ENCODE results near the gene ATP2A1. TPM values are rescaled to one million over a fixed set of nuclear protein-coding genes. Genes with fewer than 3 reads are reported as not detected.
"Not testable (repeated sequence)": the region's sequence is repeated elsewhere in the genome, so short reads cannot be mapped to it uniquely, and the experiment has no call there.

ATP2A1 gene
- total RNA-seq, 1 donor from 2014 or later, result 0.45 TPM

- DNase-seq (no peak), ATAC-seq (peak; percentile 22)
- intact Hi-C loops (cut with micrococcal nuclease), result no loop called here
Observed at GRCh38 chr16:28846933-28847273, 31.4 kb upstream of the ATP2A1 start.

DNA sequence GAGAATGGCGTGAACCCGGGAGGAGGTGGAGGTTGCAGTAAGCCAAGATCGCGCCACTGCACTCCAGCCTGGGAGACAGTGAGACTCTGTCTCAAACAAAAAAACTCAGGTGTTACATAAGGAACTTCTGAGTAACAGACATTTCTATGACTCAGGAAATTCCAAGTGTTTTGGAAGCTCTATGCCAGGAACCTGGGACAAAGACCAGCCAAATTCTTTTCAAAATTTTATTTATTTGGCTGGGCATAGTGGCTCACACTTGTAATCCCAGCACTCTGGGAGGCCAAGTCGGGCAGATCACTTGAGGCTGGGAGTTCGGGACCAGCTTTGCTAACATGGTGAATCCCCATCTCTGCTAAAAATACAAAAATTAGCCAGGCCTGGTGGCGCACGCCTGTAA, 19.9 kb upstream of the ATP2A1 start:
- peak; percentile 8 for DNase-seq
- intact Hi-C loops (cut with micrococcal nuclease), result no loop called here
- ATAC-seq, result no peak

GRCh38 chr16:28859326-28859725, 19.0 kb upstream of the ATP2A1 start:
- intact Hi-C loops (cut with micrococcal nuclease), result no loop called here
- DNase-seq, result peak; percentile 9
- ATAC-seq, result no peak

DNA sequence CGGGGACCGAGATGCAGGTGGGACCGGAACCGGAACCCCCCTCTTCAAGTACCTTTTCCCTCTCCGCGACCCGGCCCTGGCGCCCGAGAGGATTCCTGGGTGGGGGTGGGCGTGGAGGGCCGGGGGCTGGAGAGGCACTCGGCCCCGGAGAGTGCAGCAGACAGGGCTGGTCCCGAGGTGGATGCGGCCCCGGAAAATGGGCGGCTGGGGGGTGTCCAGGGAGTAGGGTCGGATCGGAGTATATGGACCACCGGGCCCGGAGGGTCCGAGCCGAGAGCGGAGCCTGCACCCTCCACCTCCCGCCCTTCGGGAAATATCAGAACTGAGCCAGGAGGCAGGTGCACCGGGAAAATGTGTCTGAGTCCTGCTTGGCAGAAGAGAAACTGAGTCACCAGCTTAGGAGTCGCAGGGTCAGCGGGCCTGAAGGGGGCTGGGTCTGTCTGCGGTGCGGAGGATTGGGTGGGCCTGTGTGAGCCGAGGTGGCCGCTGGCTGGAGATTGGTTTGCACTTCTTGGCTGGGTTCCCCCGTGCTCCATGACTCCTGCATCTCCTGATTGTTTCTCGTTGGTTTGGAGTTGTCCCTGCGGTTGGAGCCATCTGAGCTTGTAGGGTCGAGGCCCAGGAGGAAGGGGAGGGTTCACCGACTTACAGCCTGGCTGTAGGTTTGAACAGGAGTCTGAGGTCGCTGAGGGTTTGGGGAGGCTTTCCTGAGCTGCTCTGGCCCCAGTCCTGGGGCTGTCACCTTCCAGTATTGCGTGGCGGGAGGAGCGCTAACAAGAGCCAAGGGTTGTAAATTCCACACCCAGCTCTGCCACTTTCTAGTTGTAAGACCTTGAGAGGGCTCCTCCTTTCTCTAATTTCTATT, 14.1 kb upstream of the ATP2A1 start:
- DNase-seq (peak; percentile 49), ATAC-seq (peak; percentile 6)
- intact Hi-C loops (cut with micrococcal nuclease), result no loop called here

- ATAC-seq, result no peak
- intact Hi-C loops (cut with micrococcal nuclease), result no loop called here
- DNase-seq, result no peak
Observed at GRCh38 chr16:28865001-28865688, 13.1 kb upstream of the ATP2A1 start.

DNA sequence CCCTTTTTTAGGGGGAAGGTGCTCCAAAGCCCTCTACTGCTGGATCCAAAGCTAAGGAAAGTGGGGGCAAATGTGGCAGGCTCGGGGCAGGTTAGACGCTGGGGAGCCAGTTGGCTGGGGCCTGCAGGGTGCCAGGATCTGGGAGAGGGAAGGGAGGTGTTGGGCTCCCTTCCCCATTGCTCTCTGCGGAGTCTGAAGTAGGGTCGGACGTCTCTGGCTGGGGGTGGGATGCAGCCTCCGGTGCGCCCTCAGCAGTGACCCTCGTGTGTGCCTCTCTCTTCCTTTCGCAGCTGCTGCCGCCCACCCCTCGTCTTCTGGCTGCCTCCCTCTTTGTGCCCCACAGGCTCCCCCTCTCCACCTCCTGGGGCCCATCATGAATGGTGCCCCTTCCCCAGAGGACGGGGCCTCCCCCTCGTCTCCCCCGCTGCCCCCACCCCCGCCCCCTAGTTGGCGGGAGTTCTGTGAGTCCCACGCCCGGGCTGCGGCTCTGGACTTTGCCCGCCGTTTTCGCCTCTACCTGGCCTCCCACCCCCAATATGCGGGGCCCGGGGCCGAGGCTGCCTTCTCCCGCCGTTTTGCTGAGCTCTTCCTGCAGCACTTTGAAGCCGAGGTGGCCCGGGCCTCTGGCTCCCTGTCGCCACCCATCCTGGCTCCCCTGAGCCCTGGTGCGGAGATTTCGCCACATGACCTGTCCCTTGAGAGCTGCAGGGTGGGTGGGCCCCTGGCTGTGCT, 12.4 kb upstream of the ATP2A1 start:
- no peak for DNase-seq

GRCh38 chr16:28866454-28866804, 11.9 kb upstream of the ATP2A1 start:
- no peak for DNase-seq
- ATAC-seq, result no peak
- intact Hi-C loops (cut with micrococcal nuclease), result no loop called here

More for the DNA sequence above, 12.4 kb upstream of the ATP2A1 start:
- ATAC-seq, result no peak
- intact Hi-C loops (cut with micrococcal nuclease), result no loop called here

DNA sequence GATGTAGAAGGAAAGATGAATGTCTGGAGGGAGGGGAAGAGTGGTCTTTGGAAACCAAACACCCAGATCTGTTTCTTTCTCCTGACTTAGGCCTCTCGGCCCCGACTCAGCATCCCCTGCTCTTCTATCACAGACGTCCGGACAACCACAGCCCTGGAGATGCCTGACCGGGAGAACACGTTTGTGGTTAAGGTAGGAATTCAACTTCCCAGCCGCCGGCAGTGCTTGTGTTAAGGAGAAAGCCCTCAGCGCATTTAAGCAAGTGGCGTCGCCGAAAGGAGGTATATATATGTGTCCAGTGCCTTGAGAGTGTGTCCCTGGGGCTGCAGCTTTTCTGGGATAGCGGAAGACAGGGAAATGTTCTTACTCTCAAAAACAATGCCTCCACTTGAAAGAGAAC, 11.0 kb upstream of the ATP2A1 start:
- no peak for ATAC-seq
- DNase-seq, result no peak
- intact Hi-C loops (cut with micrococcal nuclease), result no loop called here

DNA sequence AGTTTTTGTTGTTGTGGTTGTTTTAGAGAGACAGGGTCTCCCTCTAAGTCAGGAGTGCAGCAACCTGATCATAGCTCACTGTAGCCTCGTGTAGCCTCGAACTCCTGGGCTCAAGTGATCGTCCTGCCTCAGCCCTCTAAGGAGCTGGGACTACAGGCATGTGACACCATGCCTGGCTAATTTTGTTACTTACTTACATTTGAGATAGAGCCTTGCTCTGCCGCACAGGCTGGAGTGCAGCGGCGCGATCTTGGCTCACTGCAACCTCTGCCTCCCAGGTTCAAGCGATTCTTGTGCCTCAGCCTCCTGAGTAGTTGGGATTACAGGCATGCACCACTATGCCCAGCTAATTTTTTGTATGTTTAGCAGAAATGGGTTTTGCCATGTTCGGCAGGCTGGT, 10.6 kb upstream of the ATP2A1 start:
- ATAC-seq; DNase-seq; intact Hi-C loops (cut with micrococcal nuclease): not testable (repeated sequence)

DNA sequence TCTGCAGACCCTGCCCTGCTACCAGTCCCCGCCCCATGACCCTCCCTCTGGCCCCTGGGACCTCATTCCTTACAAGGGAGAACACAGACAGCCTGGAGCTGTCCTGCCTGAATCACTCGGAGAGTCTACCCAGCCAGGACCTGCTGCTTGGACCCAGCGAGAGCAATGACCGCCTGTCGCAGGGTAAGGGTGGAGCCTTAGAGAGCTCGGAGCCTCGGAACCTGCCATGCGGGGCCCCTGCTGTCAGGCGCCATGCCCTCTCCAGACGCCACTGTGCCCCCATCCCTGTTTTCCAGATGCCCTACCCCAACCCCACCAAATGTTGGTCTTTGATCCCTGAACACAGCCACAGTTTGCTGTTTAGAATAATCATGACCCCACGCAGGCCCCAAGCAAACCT, 9.1 kb upstream of the ATP2A1 start:
- intact Hi-C loops (cut with micrococcal nuclease), result no loop called here
- no peak for ATAC-seq
- no peak for DNase-seq

GRCh38 chr16:28872952-28873351, 5.3 kb upstream of the ATP2A1 start:
- intact Hi-C loops (cut with micrococcal nuclease), result no loop called here
- no peak for ATAC-seq
- DNase-seq, result no peak

DNA sequence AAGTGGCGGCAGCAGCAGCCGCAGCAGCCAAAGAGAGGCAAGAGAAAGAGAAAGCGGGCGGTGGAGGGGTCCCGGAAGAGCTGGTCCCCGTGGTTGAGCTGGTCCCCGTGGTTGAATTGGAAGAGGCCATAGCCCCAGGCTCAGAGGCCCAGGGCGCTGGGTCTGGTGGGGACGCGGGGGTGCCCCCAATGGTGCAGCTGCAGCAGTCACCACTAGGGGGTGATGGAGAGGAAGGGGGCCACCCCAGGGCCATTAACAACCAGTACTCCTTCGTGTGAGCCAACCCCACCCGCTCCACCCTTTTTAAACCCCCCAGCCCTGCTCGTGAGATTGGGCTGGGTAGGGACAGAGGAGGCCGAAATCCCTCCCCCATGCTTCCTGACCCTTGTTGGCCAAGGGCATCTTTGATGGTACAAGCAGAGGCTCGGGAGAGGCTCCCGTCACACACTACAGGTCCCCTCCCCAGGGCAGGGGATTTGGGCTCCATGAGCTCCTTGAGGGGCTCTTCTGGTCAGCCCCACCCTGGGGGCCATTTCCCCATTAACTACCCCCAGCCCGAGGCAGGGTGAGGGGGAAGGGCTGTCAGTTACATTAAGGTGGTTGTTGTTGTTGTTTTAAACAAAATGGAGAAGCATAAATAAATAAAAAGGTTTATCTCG, 4.6 kb upstream of the ATP2A1 start:
- intact Hi-C loops (cut with micrococcal nuclease), result no loop called here
- ATAC-seq (peak; percentile 39), DNase-seq (no peak)

DNA sequence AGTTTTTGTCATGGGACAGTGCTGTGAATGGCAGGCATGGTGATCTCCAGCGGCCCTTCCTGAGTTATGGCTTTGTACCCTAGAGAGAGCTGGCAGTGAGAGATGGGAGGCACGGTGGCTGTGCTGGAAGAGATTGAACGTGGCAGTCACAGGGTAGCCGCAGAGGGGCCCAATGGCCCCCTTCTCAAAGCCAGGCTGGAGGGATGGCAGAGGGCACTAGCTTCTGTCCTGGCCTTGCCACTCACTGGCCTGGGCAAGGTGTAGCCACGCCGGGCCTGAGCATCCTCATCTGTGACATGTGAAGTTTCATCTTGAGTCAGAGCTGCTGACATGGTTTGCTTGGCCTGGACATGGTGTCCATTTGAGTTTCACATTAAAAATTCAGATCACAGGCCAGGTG, 3.9 kb upstream of the ATP2A1 start:
- no peak for ATAC-seq
- intact Hi-C loops (cut with micrococcal nuclease), result no loop called here
- no peak for DNase-seq

DNA sequence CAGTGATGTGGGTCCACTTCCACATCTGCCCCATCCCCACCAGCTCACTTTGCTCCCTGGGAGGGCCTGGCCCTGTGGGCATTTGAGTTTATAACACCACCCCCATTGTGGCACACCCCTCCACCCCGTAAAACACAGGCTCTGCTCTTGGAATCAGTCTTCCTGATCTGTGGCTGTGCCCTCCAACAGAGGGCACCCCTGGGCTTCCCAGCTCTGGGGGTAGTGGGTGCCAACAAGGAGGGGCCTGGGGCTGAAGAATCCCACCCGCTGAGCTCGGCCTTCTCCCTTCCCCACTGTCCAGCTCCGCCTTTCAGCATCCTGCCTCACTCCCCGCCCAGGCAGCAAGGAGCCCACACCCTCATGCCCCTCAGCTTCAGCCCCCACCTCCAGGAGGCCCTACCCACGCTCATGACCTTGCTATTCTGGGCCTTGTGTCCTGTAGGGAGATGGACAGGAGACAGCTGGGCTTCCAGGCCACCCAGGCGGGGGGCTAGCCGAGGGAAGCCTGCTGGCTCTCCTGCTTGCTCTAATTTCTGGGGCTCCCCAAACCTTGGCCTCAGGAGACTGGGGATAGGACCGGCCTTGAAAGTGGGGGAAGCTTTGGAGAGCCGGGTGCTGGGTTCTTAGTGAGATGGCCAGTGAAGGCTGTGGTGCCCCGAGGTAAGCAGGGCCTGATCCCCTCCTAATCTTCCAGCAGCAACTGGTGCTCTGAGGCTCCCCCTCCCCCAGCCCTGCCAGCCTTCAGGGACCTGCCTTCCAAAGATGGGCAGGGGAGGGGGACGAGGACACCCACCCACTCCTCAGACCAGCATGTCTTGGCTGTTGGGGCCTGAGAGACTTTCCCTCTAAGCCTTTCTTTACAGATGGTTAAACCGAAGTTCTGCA, 2.9 kb upstream of the ATP2A1 start:
- no peak for DNase-seq
- intact Hi-C loops (cut with micrococcal nuclease), result no loop called here
- ATAC-seq, result no peak

GRCh38 chr16:28876019-28876659, 2.1 kb upstream of the ATP2A1 start:
- intact Hi-C loops (cut with micrococcal nuclease), result no loop called here
- ATAC-seq, result no peak
- no peak for DNase-seq

- ATAC-seq (no peak), DNase-seq (no peak)
- intact Hi-C loops (cut with micrococcal nuclease), result no loop called here
Observed at GRCh38 chr16:28876973-28877654, 1.2 kb upstream of the ATP2A1 start.

DNA sequence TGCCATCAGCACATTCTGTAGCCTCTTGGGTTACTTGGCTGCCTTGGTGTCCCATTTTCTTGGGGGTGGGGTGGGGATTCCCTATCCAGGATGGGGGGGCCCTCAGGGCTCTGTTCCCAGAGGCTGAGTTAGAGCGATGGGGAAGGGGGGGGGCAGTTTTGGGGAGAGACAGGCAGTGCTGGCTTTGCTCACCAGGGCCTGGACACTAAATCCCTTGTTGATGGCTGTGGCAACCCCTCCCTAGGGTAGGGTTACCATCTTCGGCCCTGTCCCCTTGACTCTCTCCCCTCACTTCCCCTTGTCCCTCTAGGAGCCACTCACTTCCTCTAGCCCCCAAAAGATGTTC, 660 bp upstream of the ATP2A1 start:
- intact Hi-C loops (cut with micrococcal nuclease), result no loop called here
- no peak for ATAC-seq
- DNase-seq, result no peak

DNA sequence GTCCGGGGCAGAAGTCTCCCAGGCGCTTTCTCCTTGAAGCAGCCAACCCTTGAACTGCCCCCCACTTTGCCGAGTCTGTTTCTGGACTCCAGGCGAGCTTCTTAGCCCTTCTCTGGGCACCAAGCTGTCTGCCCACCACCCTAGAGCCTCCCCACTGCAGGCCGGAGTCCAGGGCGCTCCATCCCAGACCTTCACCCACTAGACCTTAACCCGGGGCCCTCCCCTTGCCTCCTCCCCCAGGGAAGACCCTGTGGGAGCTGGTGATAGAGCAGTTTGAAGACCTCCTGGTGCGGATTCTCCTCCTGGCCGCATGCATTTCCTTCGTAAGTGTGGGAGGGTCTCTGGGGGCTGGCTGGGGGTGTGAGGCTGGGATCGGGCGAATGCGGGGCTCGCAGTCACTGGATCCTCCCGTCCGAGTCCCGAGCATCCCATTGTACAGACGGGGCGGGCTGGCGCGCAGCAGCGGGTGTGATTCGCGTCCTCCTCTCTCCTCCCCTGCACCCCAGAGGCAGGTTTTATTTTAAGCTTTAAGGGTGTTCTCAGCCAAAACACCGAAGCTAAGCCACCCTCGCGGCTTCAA, 1.1 kb downstream of the ATP2A1 start:
- ATAC-seq, result peak; percentile 50
- no peak for DNase-seq
- intact Hi-C loops (cut with micrococcal nuclease), result no loop called here

Data from left ventricle myocardium superior (tissue), 1 donor.